Measurements from ENCODE around the gene SLC2A10. TPM values are rescaled to one million over a fixed set of nuclear protein-coding genes. Genes with fewer than 3 reads are reported as not detected.

SLC2A10 gene
- total RNA-seq, 1 experiment from 2014 or later: 4.2 TPM

DNA sequence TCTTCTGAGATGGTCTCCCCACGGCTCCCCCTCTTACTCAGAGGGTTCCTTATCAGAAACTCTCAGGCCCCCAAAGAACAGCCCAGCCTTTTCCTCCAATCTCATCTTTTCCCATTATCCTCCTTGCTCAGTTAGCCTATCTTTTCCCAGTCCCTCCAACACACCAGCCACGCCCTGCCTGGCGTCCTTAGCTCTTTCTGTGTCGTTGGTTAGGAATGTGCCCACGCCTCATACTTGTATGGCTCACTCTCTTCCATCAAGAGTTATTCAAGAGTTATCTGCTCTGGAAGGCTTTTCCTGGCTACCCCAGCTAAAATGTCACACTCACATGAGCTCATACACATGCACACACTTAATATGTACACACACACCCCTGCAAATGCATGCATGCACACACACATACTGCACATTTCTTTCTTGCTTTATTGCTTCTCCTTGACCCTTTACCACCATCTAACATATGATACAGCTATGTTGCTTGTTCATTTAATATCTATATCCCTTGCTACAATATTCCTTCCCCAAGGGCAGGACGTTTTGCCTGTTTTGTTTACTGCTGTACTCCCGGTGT is 37.6 kb downstream of the SLC2A10 start:
- Mint-ChIP-seq H3K27ac (ENCODE audit: unreplicated experiment) (no peak overlapping the region), H3K9me3 (ENCODE audit: unreplicated experiment) (no peaks in the 10 kb centered on the region), H3K4me3 (ENCODE audit: unreplicated experiment) (no peak overlapping the region), H3K36me3 (ENCODE audit: insufficient read depth, unreplicated experiment) (no peaks in the 10 kb centered on the region), H3K27me3 (ENCODE audit: insufficient read depth, unreplicated experiment) (peaks cover 33% of the 10 kb centered on the region), H3K4me1 (ENCODE audit: low read depth, unreplicated experiment) (peaks cover 10% of the 10 kb centered on the region)
- Histone ChIP-seq H3K27me3 (replicated peaks; ENCODE audit: control insufficient read depth, insufficient read depth, low read length) (no peaks in the 10 kb centered on the region; the same call in 1 of the 2 replicates), H3K36me3 (ENCODE audit: control insufficient read depth, insufficient read depth, low read length) (no peaks in the 10 kb centered on the region), H3K4me3 (ENCODE audit: low read depth, low read length) (no peak overlapping the region), H3K9me3 (no peaks in the 10 kb centered on the region), H3K4me1 (peaks cover 11% of the 10 kb centered on the region; the same call in 1 of the 2 replicates)
- BruUV-seq (replicated peaks): no TSS peak
- intact Hi-C loops (cut with micrococcal nuclease; ENCODE audit: unreplicated experiment): loop anchor here (5.0 kb wide), 1 partner anchor 635 kb away; no protein-coding TSS in a partner anchor
- no peak for DNase-seq
- POLR2A ChIA-PET: no interaction called here
- TF ChIP-seq CTCF (IDR thresholded peaks at IDR 0.05; ENCODE audit: insufficient read depth in 1 of 2, low read depth in 1 of 2, low read length in 1 of 2, severe bottlenecking in 1 of 2, unreplicated experiment in 1 of 2): no peak
- CTCF ChIA-PET: interaction anchor here (0.5 kb wide), 1 partner anchor 21 kb away, joined by 3 read pairs; no protein-coding TSS in a partner anchor

- BruUV-seq (replicated peaks): no TSS peak
- POLR2A ChIA-PET: no interaction called here
- Mint-ChIP-seq H3K27me3 (ENCODE audit: insufficient read depth, unreplicated experiment) (peaks cover 31% of the 10 kb centered on the region), H3K27ac (ENCODE audit: unreplicated experiment) (no peak overlapping the region), H3K4me3 (ENCODE audit: unreplicated experiment) (no peak overlapping the region), H3K36me3 (ENCODE audit: insufficient read depth, unreplicated experiment) (no peaks in the 10 kb centered on the region), H3K4me1 (ENCODE audit: low read depth, unreplicated experiment) (peaks cover 17% of the 10 kb centered on the region), H3K9me3 (ENCODE audit: unreplicated experiment) (no peaks in the 10 kb centered on the region)
- Histone ChIP-seq H3K4me3 (ENCODE audit: low read depth, low read length) (no peak overlapping the region), H3K4me1 (peaks cover 11% of the 10 kb centered on the region; the same call in 1 of the 2 replicates), H3K27me3 (replicated peaks; ENCODE audit: control insufficient read depth, insufficient read depth, low read length) (no peaks in the 10 kb centered on the region; the same call in 1 of the 2 replicates), H3K36me3 (ENCODE audit: control insufficient read depth, insufficient read depth, low read length) (no peaks in the 10 kb centered on the region), H3K9me3 (no peaks in the 10 kb centered on the region)
- DNase-seq: no peak
- TF ChIP-seq CTCF (IDR thresholded peaks at IDR 0.05; ENCODE audit: insufficient read depth in 1 of 2, low read depth in 1 of 2, low read length in 1 of 2, severe bottlenecking in 1 of 2, unreplicated experiment in 1 of 2): no peak
- CTCF ChIA-PET: interaction anchor here (0.5 to 1.6 kb wide), 2 partner anchors 9 to 957 kb away, joined by 5 read pairs; no protein-coding TSS in a partner anchor
- intact Hi-C loops (cut with micrococcal nuclease; ENCODE audit: unreplicated experiment): loop anchor here (5.0 kb wide), 1 partner anchor 633 kb away; no protein-coding TSS in a partner anchor
Observed at GRCh38 chr20:46749147-46749546, 39.7 kb downstream of the SLC2A10 start.

- Mint-ChIP-seq H3K9me3 (ENCODE audit: unreplicated experiment) (no peaks in the 10 kb centered on the region), H3K4me1 (ENCODE audit: low read depth, unreplicated experiment) (peaks cover 14% of the 10 kb centered on the region), H3K4me3 (ENCODE audit: unreplicated experiment) (no peak overlapping the region), H3K27me3 (ENCODE audit: insufficient read depth, unreplicated experiment) (peaks cover 26% of the 10 kb centered on the region), H3K36me3 (ENCODE audit: insufficient read depth, unreplicated experiment) (no peaks in the 10 kb centered on the region), H3K27ac (ENCODE audit: unreplicated experiment) (no peak overlapping the region)
- no peaks in the 10 kb centered on the region for H3K27me3 ChIP-seq (replicated peaks; ENCODE audit: control insufficient read depth, insufficient read depth, low read length)
- no peak overlapping the region for H3K4me3 ChIP-seq (ENCODE audit: low read depth, low read length)
- ChIA-PET POLR2A (interaction anchor here (0.6 kb wide), 1 partner anchor 245 kb away, joined by 3 read pairs; no protein-coding TSS in a partner anchor), CTCF (interaction anchor here (0.9 to 1.2 kb wide), 2 partner anchors 20 to 63 kb away, joined by 3 read pairs; no protein-coding TSS in a partner anchor)
- no peak for TF ChIP-seq CTCF (IDR thresholded peaks at IDR 0.05; ENCODE audit: insufficient read depth in 1 of 2, low read depth in 1 of 2, low read length in 1 of 2, severe bottlenecking in 1 of 2, unreplicated experiment in 1 of 2)
- H3K4me1 ChIP-seq: peaks cover 10% of the 10 kb centered on the region; the same call in 1 of the 2 replicates
- DNase-seq: no peak
- no TSS peak for BruUV-seq (replicated peaks)
- intact Hi-C loops (cut with micrococcal nuclease; ENCODE audit: unreplicated experiment): loop anchor here (1.0 to 2.0 kb wide), 3 partner anchors 231 to 869 kb away; no protein-coding TSS in a partner anchor
- no peaks in the 10 kb centered on the region for H3K9me3 ChIP-seq
- no peaks in the 10 kb centered on the region for H3K36me3 ChIP-seq (ENCODE audit: control insufficient read depth, insufficient read depth, low read length)
Observed at GRCh38 chr20:46751856-46752255, 42.4 kb downstream of the SLC2A10 start.
